Stimulated activated CD4-positive, alpha-beta T cell treated with anti-CD3 and anti-CD28 coated beads, Interleukin-15, amount 100 ng/mL, for 1 hour (primary cell): ENCODE measurements around the gene ATP2B3.

Source experiments
- DNase-seq, 2 donors: peaks; one replicate each; pipeline ENCODE4 v3.0.0-alpha.2; 2020; ENCODE audit warnings: low read depth in 1 of 2, low spot score in 1 of 2

ATP2B3 gene

GRCh38 chrX:153517423-153517822 lies at the start of gene ATP2B3:
Gene ATP2B3, plus strand, starts transcription at chrX:153517642. Its CDS starts 18,606 bp downstream, at chrX:153536248.
- DNase-seq: no peak

DNA sequence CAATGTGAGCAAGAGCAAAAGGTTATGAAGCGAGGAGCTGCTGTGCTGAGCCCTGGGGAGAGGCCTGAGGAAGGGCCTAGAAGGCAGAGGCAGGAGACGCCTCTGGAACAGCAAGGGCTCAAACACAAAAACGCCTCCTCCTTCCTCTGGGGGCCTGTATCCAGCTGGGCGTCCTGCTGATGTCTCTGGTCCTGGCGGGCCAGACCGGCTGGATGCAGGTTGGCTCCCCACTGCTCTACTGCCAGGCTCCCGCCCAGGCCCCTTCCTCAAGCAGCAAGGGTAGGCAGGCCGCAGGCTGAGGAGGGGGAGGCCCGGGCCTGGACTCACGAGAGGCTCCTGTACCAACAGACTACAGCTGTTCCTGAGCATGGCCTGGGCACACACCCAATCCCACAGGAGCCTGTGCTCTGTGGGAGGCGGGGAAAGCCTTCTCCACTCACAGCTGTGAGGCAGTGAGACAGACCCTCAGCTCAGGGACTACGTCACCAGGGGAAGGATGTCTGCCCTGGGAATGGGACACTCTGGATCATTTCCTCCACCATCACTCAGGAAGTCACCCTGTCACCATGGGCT lies 49.3 kb upstream of the ATP2B3 start:
- DNase-seq: no peak

GRCh38 chrX:153469811-153470410 lies 47.5 kb upstream of the ATP2B3 start:
- peak in 1 of 2 donors; percentile 3 for DNase-seq

DNA sequence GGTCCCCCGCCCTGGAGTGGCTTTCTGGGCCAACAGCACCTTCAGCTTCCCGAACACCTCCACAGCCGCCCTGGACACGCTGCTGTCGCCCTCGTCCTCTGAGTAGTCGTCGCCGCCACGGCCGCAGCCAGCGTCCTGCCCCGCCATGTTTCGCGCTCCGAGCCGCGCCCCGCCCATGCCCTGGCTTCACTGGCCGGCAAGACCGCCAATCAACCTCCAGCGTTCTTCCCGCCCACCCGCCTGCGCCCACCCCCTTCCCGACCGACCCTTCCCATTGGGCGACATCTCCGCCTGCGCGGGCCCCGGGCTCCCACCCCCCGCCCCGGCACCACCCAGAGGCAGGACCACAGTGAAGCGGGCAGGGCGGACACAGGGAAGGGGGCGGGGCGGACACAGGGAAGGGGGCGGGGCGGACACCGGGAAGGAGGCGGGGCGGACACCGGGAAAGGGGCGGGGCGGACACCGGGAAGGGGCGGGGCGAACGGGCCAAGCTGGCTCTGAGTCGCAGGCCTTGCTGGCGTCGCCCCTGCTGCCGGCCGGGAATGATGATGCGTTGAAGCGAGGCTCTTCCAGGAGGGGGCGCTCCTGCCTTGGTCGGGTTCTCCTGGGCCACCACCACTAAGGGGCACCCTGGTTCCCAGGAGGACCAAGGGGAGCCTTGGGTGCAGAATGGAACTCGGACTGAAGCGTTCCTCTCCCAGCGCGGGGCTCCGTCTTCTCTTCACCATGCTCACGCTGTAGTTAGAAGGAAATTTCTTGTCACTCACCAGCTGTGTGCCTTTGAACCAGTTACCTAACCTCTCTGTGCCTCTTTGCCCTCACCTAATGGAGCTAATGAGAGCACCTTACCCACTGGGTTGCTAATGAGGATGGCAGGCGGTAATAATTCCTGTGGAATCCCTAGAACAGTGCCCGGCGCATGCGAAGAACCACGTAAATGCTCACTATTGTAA lies 46.8 kb upstream of the ATP2B3 start, which contains the start of gene HAUS7:
Gene HAUS7, minus strand, starts transcription at position 166 of the 953 bp plus-strand sequence. Its CDS starts 19 bp downstream, at position 147.
- peak; percentile 77 to 79 for DNase-seq

- no peak for DNase-seq
These were observed 45.7 kb upstream of the ATP2B3 start for GRCh38 chrX:153471663-153472280.

GRCh38 chrX:153473126-153473525 lies 44.3 kb upstream of the ATP2B3 start:
- DNase-seq: no peak

GRCh38 chrX:153474266-153474665 lies 43.2 kb upstream of the ATP2B3 start:
- DNase-seq: no peak

GRCh38 chrX:153474718-153475117 lies 42.7 kb upstream of the ATP2B3 start:
- DNase-seq: peak; percentile 17 to 33

DNA sequence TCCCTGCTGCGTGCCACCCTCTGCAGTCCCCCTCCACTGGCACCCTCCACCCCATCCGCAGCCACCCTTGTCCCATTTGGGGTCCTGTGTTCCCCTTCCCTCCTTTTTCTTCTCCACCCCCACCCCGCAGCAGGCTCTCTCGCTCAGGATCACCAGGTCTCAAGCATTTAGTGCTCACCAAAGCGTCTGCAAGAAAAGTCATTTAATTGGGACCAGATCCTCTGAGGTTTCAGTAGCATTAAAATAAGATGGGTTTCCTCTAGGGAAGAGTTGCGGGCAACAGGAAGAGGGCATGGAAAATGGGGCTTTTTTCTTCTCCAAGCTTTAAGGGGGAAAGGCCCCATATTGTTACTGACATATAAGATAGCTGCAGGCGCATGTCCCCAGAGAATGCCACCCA lies 42.2 kb upstream of the ATP2B3 start:
- no peak for DNase-seq

- no peak for DNase-seq
These were observed 41.6 kb upstream of the ATP2B3 start for GRCh38 chrX:153475751-153476281.

DNA sequence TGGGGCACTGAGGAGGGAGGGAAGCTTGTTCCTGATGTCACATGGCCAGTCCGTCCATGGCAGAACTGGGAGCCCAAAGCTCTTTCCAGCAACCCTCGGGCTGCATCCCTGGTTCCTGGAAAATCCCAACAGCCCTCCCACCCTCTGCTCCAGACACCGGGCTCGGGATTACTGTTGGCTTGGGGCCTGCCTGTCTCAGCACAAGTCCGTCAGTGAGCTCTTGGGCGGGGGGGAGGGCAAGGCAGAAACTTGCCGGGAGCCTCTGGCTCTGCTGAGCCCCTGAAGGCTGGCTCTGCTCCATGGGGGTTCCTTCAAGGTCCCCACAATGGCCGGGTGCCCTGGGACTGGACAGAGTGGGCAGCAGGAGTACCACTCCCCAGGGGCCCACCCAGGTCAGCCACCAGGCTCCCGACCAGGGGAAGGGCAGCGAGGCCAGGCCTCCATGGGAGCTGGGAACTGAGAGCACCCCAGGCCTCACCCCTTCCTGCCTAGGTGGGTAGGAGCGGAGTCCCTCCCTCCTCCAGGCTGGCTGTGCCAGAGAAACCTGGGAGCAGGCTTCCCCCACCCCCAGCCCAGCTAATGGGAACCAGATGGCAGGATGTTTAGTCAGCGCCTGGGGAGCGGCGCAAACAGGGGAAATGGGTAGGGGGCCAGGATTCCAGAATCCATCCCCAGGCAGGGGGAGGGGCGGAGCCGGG lies 40.6 kb upstream of the ATP2B3 start:
- DNase-seq: no peak

GRCh38 chrX:153477364-153477857 lies 40.0 kb upstream of the ATP2B3 start:
- no peak for DNase-seq

GRCh38 chrX:153477901-153478300 lies 39.5 kb upstream of the ATP2B3 start:
- DNase-seq: no peak

DNA sequence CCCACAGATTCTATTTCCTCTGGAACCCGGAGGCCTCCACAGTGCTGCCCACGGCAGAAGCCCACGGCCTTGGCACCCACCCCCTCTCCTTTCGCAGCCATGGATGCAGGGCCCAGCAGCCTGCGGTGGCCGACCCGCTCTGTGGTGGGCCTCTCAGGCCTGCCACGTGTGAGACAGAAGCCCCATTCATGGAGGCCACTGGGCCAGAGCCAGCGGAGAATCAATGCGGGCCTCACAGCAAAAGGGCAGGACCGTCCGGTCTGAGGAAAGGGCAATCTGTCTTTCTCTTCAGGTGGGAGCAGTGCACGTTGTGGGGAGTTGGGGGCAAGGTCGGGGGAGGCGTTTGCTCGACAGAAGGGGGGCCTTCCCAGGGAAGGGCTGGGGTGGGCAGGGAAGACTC lies 38.7 kb upstream of the ATP2B3 start:
- DNase-seq: no peak

DNA sequence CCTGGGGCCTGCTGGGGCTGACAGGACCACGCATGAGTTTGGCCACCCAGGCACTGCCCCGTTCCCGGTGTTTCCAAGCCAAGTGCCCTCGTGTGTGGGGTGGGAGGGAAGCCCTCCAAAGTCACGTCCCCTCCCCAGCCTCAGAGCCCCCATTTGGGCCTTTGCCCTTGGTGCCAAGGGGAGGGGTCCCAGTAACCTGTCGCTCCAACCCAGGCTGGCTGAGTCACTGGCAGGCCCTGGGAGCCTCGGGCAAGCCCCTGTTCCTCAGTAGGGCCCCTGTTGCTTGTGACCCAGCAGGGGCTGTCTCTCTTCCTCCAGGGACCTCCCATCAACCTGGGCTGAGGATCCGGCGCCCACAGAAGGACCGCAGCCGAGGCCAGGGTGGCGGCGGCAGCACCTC lies 36.4 kb upstream of the ATP2B3 start:
- no peak for DNase-seq

DNA sequence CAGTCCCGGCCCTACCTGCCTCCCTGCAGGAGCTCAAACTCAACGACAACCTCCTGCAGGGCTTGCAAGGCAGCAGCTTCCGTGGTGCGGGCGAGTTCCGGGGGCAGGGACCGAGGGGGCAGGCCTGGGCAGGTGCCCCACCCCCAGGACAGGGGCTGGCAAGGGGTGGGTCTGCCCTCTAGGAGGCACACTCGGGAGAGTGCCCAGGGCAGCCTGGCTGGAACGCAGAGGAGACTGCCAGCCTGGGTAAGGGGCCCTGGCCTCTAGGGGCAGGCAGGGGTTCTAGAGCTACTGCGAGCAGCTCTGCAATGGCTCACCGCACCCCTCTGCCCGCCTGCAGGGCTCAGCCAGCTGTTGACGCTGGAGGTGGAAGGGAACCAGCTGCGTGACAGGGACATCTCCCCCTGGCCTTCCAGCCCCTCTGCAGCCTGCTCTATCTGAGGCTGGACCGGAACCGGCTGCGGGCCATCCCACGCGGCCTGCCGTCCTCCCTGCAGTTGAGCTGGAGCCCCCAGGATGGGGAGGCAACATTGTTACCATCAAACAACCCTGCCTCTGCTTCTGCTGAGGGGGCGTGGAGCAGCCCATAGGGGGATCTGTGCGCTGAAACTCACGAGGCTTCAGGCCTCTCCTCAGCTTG lies 34.9 kb upstream of the ATP2B3 start:
- no peak for DNase-seq

DNA sequence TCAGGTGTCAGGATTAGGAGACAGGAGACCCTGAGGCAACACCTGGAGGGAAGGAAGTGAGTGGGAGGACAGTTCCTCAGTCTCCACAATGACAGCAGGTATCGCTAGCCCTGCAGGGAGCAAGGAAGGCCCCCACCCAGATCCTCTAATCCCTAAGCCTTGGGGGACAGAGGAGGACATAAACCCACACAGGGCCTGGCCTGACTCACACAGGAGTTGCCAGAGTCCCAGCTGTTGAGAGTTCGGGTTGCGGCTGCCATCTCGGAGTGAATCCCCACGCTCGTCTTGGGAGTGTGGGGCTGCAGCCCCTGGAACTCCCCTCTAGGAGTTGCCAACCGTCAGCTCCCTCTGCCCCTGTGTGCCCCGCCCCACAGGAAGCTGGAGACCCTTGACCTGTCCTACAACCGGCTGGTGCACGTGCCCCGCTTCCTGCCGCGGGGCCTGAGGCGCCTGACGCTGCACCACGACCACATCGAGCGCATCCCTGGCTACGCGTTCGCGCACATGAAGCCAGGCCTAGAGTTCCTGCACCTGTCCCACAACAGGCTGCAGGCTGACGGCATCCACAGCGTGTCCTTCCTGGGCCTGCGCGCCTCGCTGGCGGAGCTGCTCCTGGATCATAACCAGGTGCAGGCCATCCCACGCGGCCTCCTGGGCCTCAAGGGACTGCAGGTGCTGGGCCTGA lies 31.9 kb upstream of the ATP2B3 start:
- no peak for DNase-seq

DNA sequence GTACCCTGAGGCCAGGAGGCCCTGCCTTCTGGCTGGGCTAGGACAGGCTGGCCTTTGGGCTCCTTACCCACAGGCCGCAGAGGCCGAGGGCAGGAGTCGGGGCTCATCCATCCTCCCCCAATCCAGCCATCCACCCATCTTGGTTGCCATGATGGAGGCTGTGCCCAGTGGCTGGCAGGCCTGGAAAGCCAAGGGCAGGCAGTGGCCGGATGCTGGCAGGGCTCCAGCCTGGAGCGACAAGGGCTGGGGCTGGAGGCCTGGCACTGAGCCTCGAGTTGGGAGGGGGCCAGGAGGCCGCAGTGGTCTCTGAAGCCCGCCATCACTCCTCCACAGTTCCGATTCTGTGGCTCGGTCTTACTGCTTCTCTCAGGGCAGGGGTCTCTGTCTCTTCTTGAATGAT lies 31.3 kb upstream of the ATP2B3 start:
- no peak for DNase-seq

DNA sequence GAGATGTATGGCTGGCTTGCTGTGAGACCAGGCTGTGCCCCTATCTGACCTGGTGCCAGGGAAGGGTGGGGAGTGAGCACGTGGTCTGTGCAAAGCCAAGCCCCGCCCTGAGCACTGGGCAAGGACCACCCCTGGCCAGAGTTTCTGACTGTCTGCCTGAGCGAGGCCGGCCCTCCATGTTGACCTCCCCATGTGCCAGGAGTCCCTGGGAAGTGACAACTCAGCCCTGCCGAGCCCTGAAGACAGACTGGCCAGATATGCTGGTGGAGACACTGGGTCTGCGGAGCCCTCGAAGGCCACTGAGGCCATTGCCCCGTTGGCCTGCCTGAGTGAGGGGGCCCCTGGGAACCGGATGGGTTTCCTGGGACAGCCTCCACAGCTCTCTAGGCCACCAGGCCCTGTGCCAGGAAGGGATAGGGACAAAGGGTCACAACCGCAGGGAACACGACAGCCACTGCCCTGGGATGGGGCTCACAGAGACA lies 29.8 kb upstream of the ATP2B3 start:
- DNase-seq: no peak
